Endothelial cell of umbilical vein (primary cell): Measurements from ENCODE around the gene RPS6KA6.

Experiments
- CTCF ChIP-seq, 2 donors: IDR thresholded peaks; 1 replicate in 1 of 2; 2 replicates in 1 of 2; pipeline ENCODE4 v1.5.1; 2011; ENCODE audit warnings: low read length in 2 of 2, mild to moderate bottlenecking in 2 of 2, moderate library complexity in 2 of 2, control low read depth in 1 of 2, inconsistent platforms in 1 of 2, low read depth in 1 of 2; ENCODE audit not compliant: insufficient read depth in 1 of 2; ENCODE audit errors: extremely low read depth in 1 of 2
- MAX ChIP-seq: IDR thresholded peaks from 2 replicates; pipeline ENCODE4 v1.6.1; 2011; ENCODE audit not compliant: insufficient read depth, insufficient read length
- POLR2AphosphoS5 ChIP-seq: IDR thresholded peaks from 2 replicates; pipeline ENCODE4 v1.6.1; 2012; ENCODE audit warnings: low read depth, mild to moderate bottlenecking, control low read depth, low read length, moderate library complexity; ENCODE audit not compliant: insufficient read depth

GRCh38 chrX:84216881-84217280 lies 28.9 kb upstream of the RPS6KA6 start:
- TF ChIP-seq CTCF (IDR thresholded peaks at IDR 0.05; ENCODE audit: extremely low read depth in 1 of 2, insufficient read depth in 1 of 2, low read depth in 1 of 2, low read length in 2 of 2) (no peak), MAX (no peak), POLR2AphosphoS5 (no peak)
